IMR-90 (cell line): ENCODE measurements around the gene IL17A. TPM values are rescaled to one million over a fixed set of nuclear protein-coding genes. Genes with fewer than 3 reads are reported as not detected.

Experiments used
- ATAC-seq: fragments of 200-7000 bp; cut with Tn5 transposase; 2 replicates; pipeline ENCODE4 v1.9.1; 2020; ENCODE audit warnings: low read depth, mild to moderate bottlenecking, moderate library complexity
- BruUV-seq: library from RNA; stranded (reverse); fragments of 400-500 nt; replicated peaks from 2 replicates; lab custom pipeline; 2021; lab: Mats Ljungman, UMichigan
- CTCF ChIA-PET: fragments of 300-600 bp; formaldehyde crosslinking; extraction: SDS; loops from one replicate; lab custom pipeline; 2021; ENCODE audit warnings: antibody characterized with exemption; lab: Yijun Ruan, JAX
- POLR2A ChIA-PET: fragments of 300-600 bp; sonication (Branson Sonifier 250); formaldehyde crosslinking; loops from one replicate; lab custom pipeline; 2022; ENCODE audit warnings: antibody characterized with exemption; ENCODE audit not compliant: unreplicated experiment; lab: Charles Lee
- DNase-seq: peaks from one replicate; pipeline ENCODE4 v3.0.0; 2013
- H2AFZ ChIP-seq: replicated peaks from 2 replicates; pipeline ENCODE3; 2013; ENCODE audit warnings: low read length, mild to moderate bottlenecking; ENCODE audit not compliant: poor library complexity
- H2AK5ac ChIP-seq: 2 replicates; pipeline ENCODE4 v1.6.1; 2013; ENCODE audit warnings: low read depth, low read length, inconsistent platforms
- H2AK9ac ChIP-seq: replicated peaks from 2 replicates; pipeline ENCODE3; 2013; ENCODE audit warnings: mild to moderate bottlenecking, low read depth, low read length, moderate library complexity; ENCODE audit not compliant: poor library complexity
- H2BK120ac ChIP-seq: 2 replicates; pipeline ENCODE4 v1.6.1; 2013; ENCODE audit warnings: low read depth, low read length, inconsistent platforms
- H2BK15ac ChIP-seq: 3 replicates; pipeline ENCODE4 v1.6.1; 2013; ENCODE audit warnings: low read depth, low read length, inconsistent platforms
- H2BK20ac ChIP-seq: 2 replicates; pipeline ENCODE4 v1.6.1; 2013; ENCODE audit warnings: low read depth, mild to moderate bottlenecking, inconsistent platforms, low read length, moderate library complexity
- H2BK5ac ChIP-seq: 2 replicates; pipeline ENCODE4 v1.6.1; 2013; ENCODE audit warnings: mild to moderate bottlenecking, low read depth, low read length, inconsistent platforms; ENCODE audit not compliant: poor library complexity, severe bottlenecking
- H3K14ac ChIP-seq: replicated peaks from 2 replicates; pipeline ENCODE4 v1.6.1; 2013; ENCODE audit warnings: low read depth, low read length, inconsistent platforms
- H3K18ac ChIP-seq: 2 replicates; pipeline ENCODE4 v1.6.1; 2013; ENCODE audit warnings: low read depth, low read length, control low read depth
- H3K23ac ChIP-seq: 2 replicates; pipeline ENCODE4 v1.6.1; 2013; ENCODE audit warnings: low read depth, low read length, inconsistent platforms
- H3K27ac ChIP-seq: 2 replicates; pipeline ENCODE4 v1.5.1; 2013; ENCODE audit warnings: mild to moderate bottlenecking, control low read depth, low read length; ENCODE audit not compliant: insufficient read depth
- H3K27me3 ChIP-seq: 2 replicates; pipeline ENCODE4 v1.6.1; 2013; ENCODE audit warnings: low read length; ENCODE audit not compliant: control insufficient read depth, insufficient read depth
- H3K36me3 ChIP-seq: 2 replicates; pipeline ENCODE4 v1.6.1; 2013; ENCODE audit warnings: low read length, mixed read lengths; ENCODE audit not compliant: control insufficient read depth, insufficient read depth
- H3K4ac ChIP-seq: 2 replicates; pipeline ENCODE4 v1.6.1; 2013; ENCODE audit warnings: low read depth, low read length, inconsistent platforms
- H3K4me1 ChIP-seq: 2 replicates; pipeline ENCODE4 v1.6.1; 2013; ENCODE audit warnings: low read length, mixed read lengths; ENCODE audit not compliant: control insufficient read depth, insufficient read depth
- H3K4me2 ChIP-seq: 2 replicates; pipeline ENCODE4 v1.6.1; 2013; ENCODE audit warnings: low read depth, mild to moderate bottlenecking, control low read depth, low read length, moderate library complexity
- H3K4me3 ChIP-seq: 2 replicates; pipeline ENCODE4 v1.5.1; 2013; ENCODE audit warnings: low read depth, mild to moderate bottlenecking, control low read depth, low read length, moderate library complexity; ENCODE audit not compliant: insufficient read depth
- H3K56ac ChIP-seq: 2 replicates; pipeline ENCODE4 v1.6.1; 2013; ENCODE audit warnings: low read length, inconsistent platforms; ENCODE audit not compliant: insufficient read depth; ENCODE audit errors: extremely low read depth
- H3K79me1 ChIP-seq, 2 experiments: 2 replicates each; pipeline ENCODE4 v1.6.1; 2013; ENCODE audit warnings: low read length in 2 of 2, inconsistent platforms in 1 of 2, low read depth in 1 of 2
- H3K9ac ChIP-seq: 2 replicates; pipeline ENCODE4 v1.6.1; 2013; ENCODE audit warnings: low read depth, low read length, control low read depth
- H3K9me1 ChIP-seq: 2 replicates; pipeline ENCODE4 v1.6.1; 2013; ENCODE audit warnings: low read length, inconsistent platforms; ENCODE audit not compliant: insufficient read depth
- H3K9me3 ChIP-seq: 2 replicates; pipeline ENCODE4 v1.6.1; 2013; ENCODE audit warnings: low read length; ENCODE audit not compliant: control insufficient read depth, insufficient read depth
- H4K20me1 ChIP-seq: 2 replicates; pipeline ENCODE4 v1.6.1; 2013; ENCODE audit warnings: low read length, inconsistent platforms; ENCODE audit not compliant: insufficient read depth
- H4K5ac ChIP-seq: 2 replicates; pipeline ENCODE4 v1.6.1; 2013; ENCODE audit warnings: mild to moderate bottlenecking, low read depth, low read length, control low read depth
- H4K8ac ChIP-seq, 2 experiments: 2 replicates each; pipeline ENCODE4 v1.6.1; 2013; ENCODE audit warnings: low read depth in 2 of 2, low read length in 2 of 2, control low read depth in 1 of 2, inconsistent platforms in 1 of 2
- H4K91ac ChIP-seq: 2 replicates; pipeline ENCODE4 v1.6.1; 2013; ENCODE audit warnings: low read depth, low read length, inconsistent platforms; ENCODE audit not compliant: insufficient read depth
- CEBPB ChIP-seq: IDR thresholded peaks from 2 replicates; pipeline ENCODE4 v1.6.1; 2012; ENCODE audit warnings: low read depth, low read length, improper control_type of control experiment
- FOS ChIP-seq: fragments of 150-350 bp; IDR thresholded peaks from 2 replicates; pipeline ENCODE4 v1.6.1; 2016; ENCODE audit warnings: low read depth, low read length
- POLR2A ChIP-seq: IDR thresholded peaks from 2 replicates; pipeline ENCODE4 v1.6.1; 2012; ENCODE audit warnings: mild to moderate bottlenecking, low read depth, low read length
- RFX5 ChIP-seq: IDR thresholded peaks from 2 replicates; pipeline ENCODE4 v1.8.0; 2012; ENCODE audit warnings: low read depth, mild to moderate bottlenecking, low read length, moderate library complexity
- WGBS, 2 experiments: methylation state at CpG; one replicate each; pipeline versions ENCODE4 v1.1.5 to v1.1.7; 2013; ENCODE audit warnings: missing lambda C conversion rate in 2 of 2; ENCODE audit not compliant: insufficient read length in 1 of 2; ENCODE audit errors: extremely low coverage in 2 of 2; 5-methylcytosine and 5-hydroxymethylcytosine counted together
- dilution Hi-C: fragments of 300-500 bp; cut with HindIII; formaldehyde crosslinking; loops from one replicate; pipeline ENCODE4 v1.14.3; 2018; ENCODE audit warnings: low sequenced_read_pairs; ENCODE audit not compliant: unreplicated experiment
- in situ Hi-C: fragments of 300-500 bp; cut with MboI; formaldehyde crosslinking; loops from 3 replicates; pipeline ENCODE4 v1.14.3; 2019; ENCODE audit warnings: low sequenced_read_pairs, inconsistent platforms, mixed read lengths
- intact Hi-C: fragments of 100-400 bp; cut with micrococcal nuclease; formaldehyde crosslinking; loops from 2 replicates; pipeline ENCODE4 v1.10.0; 2022
- polyA plus RNA-seq, 3 experiments: library from polyadenylated mRNA; depleted of rRNA; stranded (reverse); fragments of >200 nt; gene quantifications; 2 replicates each; pipeline ENCODE4 v1.2.3, GENCODE V29; 2012; ENCODE audit warnings: low replicate concordance in 1 of 3
- total RNA-seq: library from RNA; depleted of rRNA; stranded (reverse); fragments of >200 nt; gene quantifications from 2 replicates; pipeline ENCODE4 v1.2.3, GENCODE V29; 2012
- TF ChIP-seq, protein P1 (sequence below): conservative IDR thresholded peaks from 2 replicates; pipeline ENCODE4 v1.5.1; 2012; ENCODE audit warnings: mild to moderate bottlenecking, low read depth, low read length, improper control_type of control experiment

The IL17A gene
- total and polyA plus RNA-seq, 2 of the 4 experiments (the other 2 are of a cell fraction) = not detected

GRCh38 chr6:52149949-52150348 is 36.2 kb upstream of the IL17A start:
- Histone ChIP-seq H3K4me1 (no peaks in the 10 kb centered on the region), H2BK15ac (no peak overlapping the region), H3K4me2 (no peak overlapping the region), H2AK5ac (no peak overlapping the region), H3K4me3 (no peak overlapping the region), H3K9me1 (no peaks in the 10 kb centered on the region), H2AK9ac (no peak overlapping the region), H3K23ac (no peak overlapping the region), H3K36me3 (no peaks in the 10 kb centered on the region), H3K27me3 (no peaks in the 10 kb centered on the region), H4K5ac (no peak overlapping the region), H3K18ac (no peak overlapping the region), H2AFZ (no peak overlapping the region), H2BK120ac (no peak overlapping the region), H3K14ac (no peak overlapping the region), H4K91ac (no peak overlapping the region), H2BK20ac (no peak overlapping the region), H3K4ac (no peak overlapping the region), H2BK5ac (no peak overlapping the region), H3K56ac (no peak overlapping the region), H3K27ac (no peak overlapping the region), H3K9ac (no peak overlapping the region), H4K20me1 (no peaks in the 10 kb centered on the region), H4K8ac (no peak overlapping the region), H3K79me1 (no peaks in the 10 kb centered on the region), H3K9me3 (no peaks in the 10 kb centered on the region)
- BruUV-seq = no TSS peak
- intact Hi-C loops (no loop called here), in situ Hi-C loops (no loop called here), dilution Hi-C loops (no loop called here)
- no peak for ATAC-seq
- TF ChIP-seq POLR2A (no peak), RFX5 (no peak), FOS (no peak), CEBPB (no peak)
- TF ChIP-seq, protein P1, sequence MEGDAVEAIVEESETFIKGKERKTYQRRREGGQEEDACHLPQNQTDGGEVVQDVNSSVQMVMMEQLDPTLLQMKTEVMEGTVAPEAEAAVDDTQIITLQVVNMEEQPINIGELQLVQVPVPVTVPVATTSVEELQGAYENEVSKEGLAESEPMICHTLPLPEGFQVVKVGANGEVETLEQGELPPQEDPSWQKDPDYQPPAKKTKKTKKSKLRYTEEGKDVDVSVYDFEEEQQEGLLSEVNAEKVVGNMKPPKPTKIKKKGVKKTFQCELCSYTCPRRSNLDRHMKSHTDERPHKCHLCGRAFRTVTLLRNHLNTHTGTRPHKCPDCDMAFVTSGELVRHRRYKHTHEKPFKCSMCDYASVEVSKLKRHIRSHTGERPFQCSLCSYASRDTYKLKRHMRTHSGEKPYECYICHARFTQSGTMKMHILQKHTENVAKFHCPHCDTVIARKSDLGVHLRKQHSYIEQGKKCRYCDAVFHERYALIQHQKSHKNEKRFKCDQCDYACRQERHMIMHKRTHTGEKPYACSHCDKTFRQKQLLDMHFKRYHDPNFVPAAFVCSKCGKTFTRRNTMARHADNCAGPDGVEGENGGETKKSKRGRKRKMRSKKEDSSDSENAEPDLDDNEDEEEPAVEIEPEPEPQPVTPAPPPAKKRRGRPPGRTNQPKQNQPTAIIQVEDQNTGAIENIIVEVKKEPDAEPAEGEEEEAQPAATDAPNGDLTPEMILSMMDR = no peak
- POLR2A ChIA-PET = no interaction called here
- CTCF ChIA-PET = no interaction called here
- no peak for DNase-seq
- no CpG with 5 or more reads among the region's 2 CpGs for WGBS, 2 experiments
